ENCODE measurements around the gene MAGIX.

GRCh38 chrX:49187028-49187394 lies 24.5 kb downstream of the MAGIX start:
- TF ChIP-seq POLR2A (IDR thresholded peaks at IDR 0.05) (no peak), CTCF (IDR thresholded peaks at IDR 0.05) (no peak)

Data from prostate gland (tissue), 2 donors.